Loucy (cell line): ENCODE results near the gene STK4.

ENCODE experiments used
- CTCF ChIP-seq: fragments of 200-600 bp; sonication (generic); conservative IDR thresholded peaks from 2 replicates; pipeline ENCODE4 v1.5.1; 2014; ENCODE audit warnings: mild to moderate bottlenecking, antibody characterized with exemption, low read length
- EZH2phosphoT487 ChIP-seq: fragments of 200-600 bp; IDR thresholded peaks from 2 replicates; pipeline ENCODE4 v1.6.1; 2018; ENCODE audit warnings: antibody characterized with exemption, mild to moderate bottlenecking, moderate library complexity, borderline replicate concordance

DNA sequence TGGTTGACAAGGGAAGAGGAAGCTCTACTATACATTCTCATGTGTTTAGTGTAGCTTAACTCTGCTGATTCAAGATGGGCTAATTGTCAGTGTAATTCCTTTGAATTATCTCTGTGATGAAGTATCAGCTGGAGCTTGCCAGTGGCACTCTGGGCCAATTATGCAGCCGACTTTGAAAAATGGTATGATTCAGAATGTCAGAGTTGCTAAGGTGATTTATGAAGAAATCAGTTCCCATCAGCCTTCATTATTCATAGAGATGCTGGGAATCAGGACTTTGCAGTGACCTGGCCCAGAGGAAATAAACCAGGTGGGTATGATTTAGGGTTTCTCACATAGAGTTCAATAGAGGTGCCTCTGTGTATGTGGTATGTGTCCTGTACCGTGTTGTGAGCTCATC, 101.2 kb downstream of the STK4 start:
- TF ChIP-seq CTCF (no peak), EZH2phosphoT487 (no peak)
